Left renal pelvis (tissue), 4 donors: Measurements from ENCODE around the gene ZFR. TPM values are rescaled to one million over a fixed set of nuclear protein-coding genes. Genes with fewer than 3 reads are reported as not detected.
"Not testable (repeated sequence)": the region's sequence is repeated elsewhere in the genome, so short reads cannot be mapped to it uniquely, and the experiment has no call there.

Experiments
- DNase-seq, 4 donors: peaks; one replicate each; pipeline ENCODE4 v3.0.0-alpha.2; 2013; ENCODE audit warnings: low read depth in 4 of 4, low spot score in 3 of 4
- polyA plus RNA-seq, 4 donors: library from polyadenylated mRNA; unstranded; fragments of 120-200 nt; gene quantifications; one replicate each; pipeline ENCODE4 v1.2.1, GENCODE V29; 2013; ENCODE audit not compliant: insufficient read length in 4 of 4

ZFR gene
- polyA plus RNA-seq, 4 donors: 82.1 to 132 (median 118) TPM

- no peak for DNase-seq
Observed at GRCh38 chr5:32419791-32420190, 24.7 kb downstream of the ZFR start.

GRCh38 chr5:32413466-32414263 lies 30.9 kb downstream of the ZFR start:
- no peak for DNase-seq

GRCh38 chr5:32410630-32411029 lies 33.9 kb downstream of the ZFR start:
- DNase-seq: no peak

GRCh38 chr5:32406650-32407049 lies 37.9 kb downstream of the ZFR start:
- no peak for DNase-seq

GRCh38 chr5:32405507-32405906 lies 39.0 kb downstream of the ZFR start:
- no peak for DNase-seq

- DNase-seq: no peak
Observed at GRCh38 chr5:32403760-32404159, 40.8 kb downstream of the ZFR start.

- DNase-seq: no peak
Observed at GRCh38 chr5:32400401-32400800, 44.1 kb downstream of the ZFR start.

- DNase-seq: not testable (repeated sequence)
Observed at GRCh38 chr5:32398754-32399153, 45.8 kb downstream of the ZFR start.

GRCh38 chr5:32394981-32395380 lies 49.6 kb downstream of the ZFR start:
- no peak for DNase-seq

GRCh38 chr5:32392039-32392438 lies 52.5 kb downstream of the ZFR start:
- DNase-seq: no peak

- DNase-seq: no peak
Observed at GRCh38 chr5:32390819-32391591, 53.5 kb downstream of the ZFR start.

GRCh38 chr5:32388432-32389129 lies 56.0 kb downstream of the ZFR start:
- no peak for DNase-seq

GRCh38 chr5:32387841-32388240 lies 56.7 kb downstream of the ZFR start:
- no peak for DNase-seq

- DNase-seq: no peak
Observed at GRCh38 chr5:32387211-32387610, 57.3 kb downstream of the ZFR start.

GRCh38 chr5:32384621-32385020 lies 59.9 kb downstream of the ZFR start:
- DNase-seq: no peak

GRCh38 chr5:32383586-32383985 lies 61.0 kb downstream of the ZFR start:
- no peak for DNase-seq

GRCh38 chr5:32383065-32383464 lies 61.5 kb downstream of the ZFR start:
- DNase-seq: no peak

- DNase-seq: no peak
Observed at GRCh38 chr5:32379421-32379820, 65.1 kb downstream of the ZFR start.

- DNase-seq: no peak
Observed at GRCh38 chr5:32378966-32379365, 65.6 kb downstream of the ZFR start.

GRCh38 chr5:32369542-32370155 lies 74.9 kb downstream of the ZFR start:
- no peak for DNase-seq

- no peak for DNase-seq
Observed at GRCh38 chr5:32369032-32369431, 75.5 kb downstream of the ZFR start.
